Embryonic facial prominence (tissue), 1 donor: Measurements from ENCODE around the gene SORCS3.

Experiments
- DNase-seq: peaks from one replicate; pipeline ENCODE4 v3.0.0-alpha.2; 2016; ENCODE audit errors: extremely low spot score

SORCS3 gene

DNA sequence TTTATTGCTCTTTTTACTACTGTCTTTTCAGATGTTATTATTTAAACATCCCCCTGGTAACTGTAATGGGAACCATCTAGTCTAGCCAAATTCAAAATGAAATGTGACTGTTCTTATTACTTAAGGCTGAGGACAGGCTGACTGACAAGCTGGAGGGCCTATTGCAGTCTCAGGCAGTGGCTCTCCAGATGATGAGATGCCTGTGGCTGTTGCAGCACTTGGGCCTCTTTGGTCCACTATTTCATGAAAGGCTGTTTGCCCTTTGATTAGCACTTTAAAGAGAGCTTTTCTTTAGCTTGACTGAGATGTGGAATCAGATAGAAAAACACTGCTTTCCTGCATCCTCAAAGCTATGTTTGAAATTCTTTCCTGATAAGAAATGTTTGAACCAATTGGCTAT lies 540.5 kb downstream of the SORCS3 start:
- DNase-seq, result no peak

DNA sequence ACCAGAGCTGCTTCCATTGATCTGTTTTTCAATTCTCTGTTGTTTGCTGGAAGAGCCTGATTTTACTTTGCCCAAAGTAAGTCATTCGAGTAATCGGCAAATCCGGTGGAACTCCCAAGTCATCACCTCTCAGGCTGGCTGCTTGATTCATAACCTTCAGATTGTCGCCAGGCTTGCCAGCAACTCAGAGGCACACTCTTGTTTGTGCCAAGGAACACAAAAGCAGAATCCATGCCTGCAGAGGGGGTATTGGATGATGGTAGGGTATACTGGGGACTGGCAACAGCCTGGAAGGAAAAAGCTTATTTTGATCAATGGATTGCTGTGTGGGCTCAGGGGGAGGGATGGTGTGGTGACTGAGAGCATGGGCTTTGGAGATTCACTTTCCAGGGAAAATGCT lies 542.4 kb downstream of the SORCS3 start:
- DNase-seq, result no peak

DNA sequence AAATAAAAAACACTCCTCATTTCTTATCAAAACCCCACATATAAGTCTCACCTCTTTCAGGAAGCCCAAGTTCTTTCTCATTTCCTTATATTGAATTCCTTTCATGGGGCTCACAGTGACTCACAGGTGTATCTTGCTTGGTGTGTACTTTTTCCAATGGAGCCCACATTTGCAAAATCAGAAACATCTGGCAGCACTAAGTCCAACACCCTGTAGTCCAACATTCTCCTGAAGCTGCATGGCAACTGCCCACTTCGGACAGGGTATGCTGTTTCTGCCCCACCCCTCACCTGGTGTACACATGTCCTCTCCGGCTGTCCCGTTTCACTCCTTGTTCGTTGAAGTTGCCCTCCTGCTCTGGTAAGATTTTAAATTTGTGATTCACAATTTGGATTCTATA lies 544.1 kb downstream of the SORCS3 start:
- no peak for DNase-seq

DNA sequence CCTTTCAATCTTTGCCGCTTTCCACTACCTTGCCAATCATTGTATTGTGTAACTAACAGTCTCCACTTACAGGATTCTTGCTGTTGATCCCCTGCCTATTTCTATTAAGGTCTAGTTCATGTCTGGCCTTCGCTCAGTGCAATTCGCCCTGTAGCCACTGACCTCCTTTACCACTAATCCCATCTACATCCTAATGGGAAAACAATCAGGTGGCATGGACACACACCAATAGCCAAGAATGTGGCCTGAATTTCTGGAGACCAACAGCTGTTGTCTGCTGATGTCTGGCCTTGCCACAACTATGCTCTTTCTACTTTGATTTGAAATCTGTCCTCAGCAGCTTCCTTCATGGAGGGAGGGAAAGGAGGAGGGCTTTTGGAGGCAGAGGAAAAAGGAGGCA lies 546.2 kb downstream of the SORCS3 start:
- no peak for DNase-seq

DNA sequence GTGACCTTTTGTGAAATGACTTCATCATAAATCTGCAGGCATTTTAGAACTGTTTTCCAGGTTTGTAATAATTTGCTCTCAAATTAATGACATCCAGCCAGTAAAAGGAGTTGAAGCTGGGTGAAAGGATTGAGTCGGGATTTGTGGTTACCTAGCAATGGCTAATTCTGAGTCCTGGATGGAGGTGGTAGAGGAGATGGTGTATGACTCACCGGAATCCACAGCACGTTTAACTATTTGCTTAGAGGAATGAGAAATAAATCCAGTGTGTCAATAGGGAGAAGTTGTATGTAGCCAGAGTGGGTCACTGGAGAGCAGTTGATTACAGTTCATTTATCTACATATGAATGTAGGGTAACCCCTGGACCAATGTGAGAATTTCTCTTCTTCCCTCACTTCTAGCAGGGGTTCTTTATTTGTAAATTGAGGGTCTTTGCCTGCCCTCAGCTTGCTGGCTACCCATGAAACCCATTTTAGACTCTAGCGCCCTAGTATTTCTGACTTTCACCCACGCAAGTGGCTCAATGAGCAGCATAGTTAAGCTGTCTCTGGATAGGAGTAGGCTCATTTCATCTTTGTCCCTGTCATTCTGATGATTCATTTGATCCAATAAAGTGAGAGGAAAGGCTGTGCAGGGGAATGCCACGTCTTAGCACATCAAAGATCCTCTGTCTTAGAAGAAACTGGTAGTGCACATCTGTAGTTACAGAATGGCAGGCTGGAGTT lies 547.8 kb downstream of the SORCS3 start:
- DNase-seq, result no peak

DNA sequence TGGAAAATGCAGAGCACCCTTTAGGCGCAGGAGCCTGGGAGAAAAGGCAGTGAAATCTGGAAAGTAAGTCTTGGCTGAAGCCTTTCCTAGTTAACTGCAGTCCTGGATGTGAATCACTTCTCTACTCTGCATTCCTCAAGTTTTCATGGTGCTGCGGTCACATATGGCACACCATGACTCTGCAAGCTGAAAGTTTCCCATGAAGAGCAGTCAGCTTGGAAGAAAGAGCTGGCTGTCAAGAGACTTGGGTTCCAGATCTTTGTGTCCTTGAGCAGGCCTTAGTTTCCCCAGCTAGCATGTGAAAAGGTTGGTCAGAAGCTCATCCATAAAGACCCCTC lies 548.3 kb downstream of the SORCS3 start:
- DNase-seq, result no peak

DNA sequence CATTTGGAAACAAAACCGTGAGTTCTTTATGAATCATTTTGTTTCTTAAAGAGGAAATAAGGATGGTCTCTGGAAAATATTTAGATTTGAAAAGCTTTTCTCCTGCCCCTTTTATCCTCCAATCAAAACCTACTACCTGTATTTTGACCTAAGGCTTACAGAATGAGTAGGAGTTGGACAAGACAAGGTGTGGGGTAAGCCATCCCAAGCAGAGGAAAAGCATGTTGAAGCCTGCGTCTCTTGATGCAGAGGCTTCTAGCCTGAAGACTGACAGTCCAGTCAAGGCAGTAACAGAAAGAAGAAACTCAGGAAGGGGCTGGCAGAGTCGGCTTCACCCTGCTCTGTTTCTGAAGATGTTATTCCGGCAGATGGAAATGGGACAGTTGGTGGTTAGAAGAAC lies 551.1 kb downstream of the SORCS3 start:
- DNase-seq, result no peak

DNA sequence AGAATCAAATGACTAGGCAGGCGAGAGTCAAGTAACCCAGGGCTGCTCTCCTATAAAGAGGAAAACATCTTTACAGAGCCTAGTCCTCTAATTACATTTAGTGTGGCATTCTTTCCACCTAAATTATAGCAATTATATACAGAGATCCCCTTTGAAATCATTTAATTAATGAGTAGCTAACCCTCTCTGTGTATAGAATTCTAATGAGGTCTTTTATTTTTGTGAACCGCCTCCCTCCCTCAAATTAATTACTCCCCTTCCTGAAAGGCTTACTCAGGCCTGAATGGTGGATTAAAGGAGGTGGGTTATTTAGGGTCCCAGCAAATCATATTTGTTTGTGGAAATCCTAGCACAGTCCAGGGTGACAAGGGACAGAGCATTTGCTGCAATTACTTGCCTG lies 551.8 kb downstream of the SORCS3 start:
- no peak for DNase-seq

DNA sequence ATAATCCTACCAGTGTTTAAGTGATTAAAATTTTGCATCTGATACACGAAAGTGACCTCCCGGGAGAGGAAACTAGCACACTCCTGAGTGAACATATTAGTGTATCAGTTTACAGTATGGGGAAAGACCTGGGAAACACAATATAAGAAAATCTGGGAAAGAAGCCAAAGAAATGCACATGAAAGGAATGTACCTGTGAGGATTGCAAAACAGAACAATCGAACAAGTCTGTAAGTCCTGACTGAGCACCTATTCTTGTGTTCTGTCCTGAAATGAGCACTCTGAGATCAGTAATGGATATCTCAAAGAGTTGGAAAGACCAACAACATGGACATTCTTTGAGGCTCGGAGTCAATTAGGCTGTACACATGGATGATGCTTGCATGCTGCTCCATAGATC lies 554.7 kb downstream of the SORCS3 start:
- DNase-seq, result no peak

DNA sequence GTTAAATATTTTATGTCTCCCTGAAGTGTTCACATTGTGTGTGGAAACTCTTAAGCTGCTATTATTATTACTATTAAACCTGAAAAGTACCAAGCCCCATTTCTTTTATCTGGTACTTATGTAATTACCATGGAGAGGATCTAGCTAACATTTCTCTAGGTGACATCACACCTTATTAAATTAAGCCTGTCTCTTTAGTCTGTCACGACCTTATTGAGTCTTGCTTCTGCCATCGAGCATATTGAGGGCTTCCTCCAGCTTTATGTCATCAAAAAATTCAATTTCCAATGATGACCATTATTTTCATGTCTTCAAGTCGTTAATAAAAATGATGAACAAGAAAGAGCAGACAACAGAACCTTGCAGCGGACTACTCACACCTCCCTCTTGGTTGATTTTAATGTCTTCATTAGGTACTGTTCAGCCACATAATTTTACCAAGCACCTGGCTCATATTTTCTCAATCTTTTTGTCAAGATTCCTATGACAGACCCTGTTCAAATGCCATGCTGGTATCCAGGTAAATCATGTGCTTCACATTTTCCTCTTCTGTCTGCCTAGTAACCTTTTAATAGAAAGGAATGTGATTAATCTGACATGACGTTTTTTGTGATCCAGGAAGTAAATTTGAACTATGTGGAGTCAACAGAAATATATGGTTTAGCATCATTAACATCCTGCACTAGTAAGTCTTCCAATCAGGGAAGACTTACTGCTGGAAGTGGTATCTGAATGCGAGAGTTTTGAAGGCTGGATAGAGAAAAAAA lies 556.7 kb downstream of the SORCS3 start:
- DNase-seq, result no peak

DNA sequence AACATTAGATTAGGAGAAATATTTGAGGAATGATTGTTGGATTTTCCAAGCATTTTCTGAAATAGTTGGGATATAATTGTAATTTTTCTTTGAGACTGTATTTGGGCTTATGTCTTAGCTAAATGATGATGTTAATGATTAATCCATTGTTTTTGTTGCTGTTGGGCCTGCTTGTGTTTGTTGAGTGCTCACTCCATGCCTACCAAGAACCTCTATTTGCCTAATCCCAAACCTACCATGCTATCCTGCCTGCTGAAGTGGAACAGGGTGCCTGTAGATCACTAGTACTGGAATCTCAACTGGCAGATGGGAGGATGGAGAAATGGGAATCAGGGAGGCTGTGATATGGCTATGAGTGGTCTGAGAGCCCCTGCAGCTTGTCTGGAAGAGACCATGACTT lies 565.5 kb downstream of the SORCS3 start:
- DNase-seq, result no peak

DNA sequence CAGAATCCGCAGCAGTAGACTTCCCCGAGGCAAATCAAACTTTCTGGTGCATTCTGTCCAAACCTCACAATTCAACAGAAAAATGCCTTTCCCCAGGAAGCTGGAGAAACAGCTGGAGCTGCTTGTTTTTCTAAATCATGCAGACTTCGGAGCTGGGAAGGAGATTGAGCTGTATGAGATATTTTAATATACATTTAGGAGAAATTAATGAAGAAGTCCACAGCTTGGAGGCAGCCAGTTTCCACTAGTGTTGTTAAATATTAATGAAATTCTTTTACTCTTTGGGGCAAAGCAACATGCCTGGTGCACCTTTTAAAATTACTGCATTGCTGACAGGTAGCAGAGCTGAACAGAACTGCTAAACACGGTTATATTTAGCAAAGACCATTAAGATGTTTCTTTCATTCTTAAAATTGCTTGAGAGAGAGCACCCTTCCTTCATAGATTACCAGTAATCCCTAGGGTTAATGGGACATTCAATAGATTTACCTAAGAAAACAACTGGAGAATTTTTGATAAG lies 566.4 kb downstream of the SORCS3 start:
- no peak for DNase-seq

DNA sequence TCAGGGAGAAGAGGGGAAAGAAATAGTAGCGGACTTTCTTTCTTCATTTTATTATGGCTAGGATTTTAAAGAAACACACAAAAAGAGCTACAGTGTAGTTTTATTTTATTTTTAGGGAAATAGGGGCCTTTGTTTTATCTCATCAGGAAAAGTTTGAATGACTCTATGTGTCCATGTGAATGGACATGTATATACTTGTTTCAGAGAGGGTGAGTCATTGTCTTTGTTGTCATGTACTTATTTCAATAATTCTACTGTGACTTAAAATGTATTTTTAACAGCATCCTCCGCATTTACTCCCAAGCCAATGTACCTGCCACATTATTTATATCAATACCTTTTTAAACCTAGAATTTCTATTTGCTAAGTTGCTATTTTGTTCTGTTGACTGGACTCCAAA lies 569.5 kb downstream of the SORCS3 start:
- DNase-seq, result no peak

DNA sequence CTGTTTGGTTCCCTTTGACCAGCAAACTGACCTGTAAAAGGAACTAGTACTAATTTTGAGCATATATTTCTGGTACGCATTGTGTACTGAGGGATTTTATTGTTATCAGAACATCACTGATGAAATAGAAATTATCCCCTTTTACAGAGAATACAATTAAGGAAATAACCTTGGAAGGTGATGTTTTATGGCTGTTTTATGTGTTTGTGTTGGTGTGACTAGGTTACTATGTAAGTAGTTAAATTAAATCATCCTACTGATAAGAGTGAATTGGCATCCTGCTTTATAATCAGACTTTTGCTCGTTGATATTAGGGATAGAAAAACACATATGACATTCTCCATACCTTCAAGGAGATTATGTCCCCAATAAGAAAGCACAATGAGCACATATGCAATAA lies 596.6 kb downstream of the SORCS3 start:
- no peak for DNase-seq

DNA sequence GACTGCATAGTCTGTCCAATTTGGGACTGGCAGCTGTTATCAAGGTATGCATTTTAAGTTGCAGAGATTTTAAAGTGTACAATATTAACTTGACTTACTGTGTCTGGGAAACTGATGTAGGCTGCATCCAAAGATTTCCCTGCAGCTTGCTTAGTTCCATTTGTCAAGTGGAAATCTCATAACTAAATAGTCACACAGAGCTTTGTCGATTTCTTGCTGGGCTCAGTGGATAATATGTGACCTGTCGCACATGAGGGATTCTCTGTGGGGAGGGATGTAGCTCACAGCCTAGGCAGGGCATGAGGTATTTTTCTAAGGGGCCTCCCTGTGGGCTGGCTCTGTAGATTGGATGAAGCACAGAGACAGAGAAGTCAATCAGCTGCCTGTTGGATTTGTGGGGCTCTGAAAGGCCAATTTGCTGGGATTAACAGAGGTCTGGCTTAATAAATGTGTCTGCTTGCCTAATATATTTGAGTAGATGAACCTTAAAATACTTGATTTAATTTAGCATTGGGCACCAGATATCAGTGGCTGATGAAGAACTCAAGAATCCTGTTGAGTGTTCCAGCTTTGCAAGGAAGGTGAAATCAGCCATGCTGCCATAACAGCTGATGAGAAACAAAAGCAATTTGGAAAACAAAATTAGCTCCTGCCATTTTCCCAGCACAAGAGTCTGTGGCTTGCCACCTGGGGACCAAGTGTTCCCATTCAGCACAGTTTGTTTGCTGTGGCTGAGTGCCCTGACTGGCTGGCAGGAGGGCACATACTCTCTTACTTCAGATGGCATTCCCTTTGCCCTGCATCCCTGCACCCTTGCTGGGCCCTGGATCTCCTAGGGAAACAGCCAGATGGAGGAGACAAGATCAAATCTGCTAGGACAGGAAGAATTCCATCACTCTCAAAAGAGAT lies 598.5 kb downstream of the SORCS3 start:
- DNase-seq, result no peak

DNA sequence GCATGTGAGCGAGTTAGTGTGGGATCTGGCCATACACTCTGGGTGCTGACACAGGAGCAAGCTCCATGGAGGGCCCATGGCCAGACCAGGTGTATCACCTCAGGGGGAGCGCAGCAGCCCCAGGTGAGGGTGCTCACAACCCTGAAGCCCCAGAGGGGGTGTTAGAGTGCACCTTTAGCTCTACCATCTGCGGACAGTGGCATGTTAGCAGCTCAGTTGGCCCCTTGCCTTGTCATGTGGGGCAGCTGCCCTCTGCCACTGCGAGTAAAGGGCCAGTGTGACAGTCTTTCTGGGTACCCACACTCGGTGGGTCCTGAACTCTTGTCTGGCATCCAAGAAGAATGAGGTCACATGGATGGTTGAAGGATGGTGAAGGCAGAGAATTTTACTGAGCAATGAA lies 600.2 kb downstream of the SORCS3 start:
- DNase-seq, result no peak

DNA sequence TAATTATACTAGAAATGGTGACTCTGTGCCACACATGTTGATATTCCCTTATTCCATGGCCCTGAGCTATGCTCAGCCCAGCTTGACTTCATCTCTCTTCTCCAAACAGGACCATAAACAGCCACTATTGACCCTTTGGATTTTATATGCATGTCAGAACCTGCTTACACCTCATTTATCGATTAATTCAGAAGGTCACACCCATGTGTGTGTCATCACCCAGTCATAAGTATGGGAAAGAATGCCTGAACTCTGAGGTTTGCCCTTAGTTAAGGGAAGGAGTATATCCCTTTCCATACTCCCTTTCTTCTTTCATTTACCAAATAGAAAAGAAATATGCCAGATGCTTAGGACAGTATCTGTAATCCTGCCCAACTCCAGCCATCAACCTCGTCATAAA lies 602.3 kb downstream of the SORCS3 start:
- DNase-seq, result no peak

DNA sequence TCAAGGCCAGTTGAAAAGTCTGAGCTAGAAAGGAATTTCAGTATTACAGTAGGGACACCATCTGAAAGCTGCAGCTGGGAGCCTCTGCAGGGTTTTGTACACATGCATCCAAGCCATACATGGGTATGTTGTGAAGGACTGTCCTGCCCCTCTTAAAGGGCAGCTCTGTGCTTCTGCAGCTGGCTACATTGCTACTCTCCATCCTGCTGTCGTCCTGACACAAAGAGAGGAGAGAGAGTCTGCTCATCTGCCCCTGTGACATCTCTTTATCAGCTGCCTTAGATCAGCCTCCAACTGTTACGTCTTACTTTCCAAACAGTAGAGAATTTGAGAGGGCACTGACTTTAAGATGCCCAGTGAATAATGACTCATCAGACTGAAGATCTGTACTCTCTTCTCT lies 602.7 kb downstream of the SORCS3 start:
- DNase-seq, result no peak

DNA sequence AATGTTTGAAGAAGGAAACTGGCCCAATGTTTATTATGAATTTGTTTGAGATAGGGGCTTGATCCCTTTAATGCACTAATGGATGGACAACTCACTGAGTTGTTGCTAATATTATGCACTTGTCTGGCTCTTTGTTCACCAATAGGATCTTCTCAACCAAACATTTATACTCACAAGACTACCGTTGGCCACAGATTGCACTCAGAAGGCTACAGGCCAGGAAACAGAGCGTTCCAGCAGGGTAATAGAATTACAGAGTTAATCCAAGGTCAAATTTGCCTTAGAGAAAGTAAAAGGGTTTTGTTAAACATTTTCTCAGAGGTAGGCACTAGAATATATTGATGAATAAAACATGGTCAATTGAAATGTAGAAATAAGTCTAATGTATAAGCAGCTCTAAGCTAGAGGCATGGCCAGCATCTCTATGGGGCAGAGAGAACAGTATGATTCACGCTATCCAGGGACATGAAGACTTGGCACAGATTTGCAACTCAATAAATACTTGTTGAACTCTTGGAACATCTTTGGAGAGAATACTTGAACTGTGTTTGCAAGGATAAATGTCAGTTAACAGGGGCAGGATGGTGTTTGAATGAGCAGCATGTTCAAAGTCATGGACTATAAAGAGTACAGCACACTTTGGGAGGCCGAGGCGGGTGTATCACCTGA lies 606.9 kb downstream of the SORCS3 start:
- DNase-seq, result no peak

DNA sequence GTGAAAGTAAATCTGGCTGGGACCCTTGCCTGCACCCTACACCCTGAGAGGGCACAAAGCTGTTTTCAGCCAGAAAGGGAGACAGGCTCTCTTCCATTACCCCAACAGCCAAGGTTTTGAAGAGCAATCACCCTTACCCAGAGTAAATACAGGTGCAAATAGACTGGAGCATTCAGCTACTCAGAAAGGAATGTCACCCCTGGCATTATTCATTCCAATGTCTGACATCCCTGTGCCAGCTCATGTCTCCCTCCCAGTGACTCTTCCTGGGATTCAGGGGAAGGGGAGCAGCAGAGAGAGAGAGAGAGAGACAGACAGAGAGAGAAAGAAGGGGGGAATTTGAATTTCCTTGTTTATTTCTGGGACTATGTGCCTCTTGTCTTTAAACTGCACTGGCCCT lies 611.8 kb downstream of the SORCS3 start:
- DNase-seq, result no peak

DNA sequence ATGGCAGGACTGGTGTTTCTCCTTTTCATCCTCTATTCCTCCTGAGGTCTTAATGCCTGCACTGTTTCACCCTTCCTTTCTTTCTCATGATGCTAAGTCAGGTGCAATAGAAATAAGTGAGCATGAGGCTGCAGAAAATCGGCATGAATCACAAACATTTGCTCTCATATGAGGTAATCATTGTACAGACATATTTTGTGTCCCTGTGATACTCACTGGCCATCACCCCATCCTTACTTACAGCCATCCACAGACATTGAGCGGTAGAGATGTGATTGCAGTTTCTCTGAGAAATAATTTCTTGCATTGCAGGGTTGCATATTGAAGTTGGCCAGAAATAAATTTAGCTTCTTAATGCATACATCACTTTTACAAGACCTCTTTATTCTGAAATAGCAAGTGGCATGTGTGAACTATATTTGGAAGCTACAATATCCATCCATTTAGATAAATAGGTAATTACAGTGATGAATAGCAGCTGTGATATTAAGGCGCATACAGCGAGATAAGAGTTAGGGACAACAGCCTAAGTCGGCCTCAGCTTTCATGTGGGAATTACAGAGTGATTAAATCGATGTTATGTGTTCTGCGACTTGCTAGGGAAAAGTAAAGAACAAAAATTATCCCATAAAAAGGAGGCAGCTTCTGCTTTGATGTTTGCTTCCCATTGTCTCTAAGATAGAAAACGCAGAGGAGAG lies 612.6 kb downstream of the SORCS3 start:
- DNase-seq, result no peak
